GM19351 (cell line): Measurements from ENCODE around the gene HEPN1.

Experiments used
- ATAC-seq: cut with Tn5 transposase; IDR thresholded peaks from one replicate; pipeline ENCODE4 v1.9.1; 2021; ENCODE audit warnings: mild to moderate bottlenecking, moderate library complexity; ENCODE audit not compliant: unreplicated experiment

HEPN1 gene

DNA sequence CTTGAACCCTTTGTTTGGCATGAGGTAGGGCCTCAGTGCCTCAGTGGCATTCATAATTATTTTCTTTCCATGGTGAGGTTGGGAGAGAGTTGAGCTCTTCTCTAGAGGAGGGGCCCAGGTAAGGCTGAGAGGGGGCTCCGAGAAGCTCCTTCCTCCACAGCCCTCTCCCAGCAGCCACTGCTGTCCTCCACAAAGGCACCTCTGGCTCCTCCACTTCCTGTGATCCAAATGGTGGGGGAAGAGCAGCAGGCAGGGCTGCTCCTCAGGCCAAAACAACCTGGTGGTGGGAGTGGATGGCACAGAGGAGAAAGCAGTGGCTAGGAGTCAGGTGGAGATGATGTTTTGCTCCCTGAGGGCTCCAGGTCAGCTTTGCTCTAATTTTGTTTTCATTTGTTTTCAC lies 34.7 kb upstream of the HEPN1 start:
- no peak for ATAC-seq

DNA sequence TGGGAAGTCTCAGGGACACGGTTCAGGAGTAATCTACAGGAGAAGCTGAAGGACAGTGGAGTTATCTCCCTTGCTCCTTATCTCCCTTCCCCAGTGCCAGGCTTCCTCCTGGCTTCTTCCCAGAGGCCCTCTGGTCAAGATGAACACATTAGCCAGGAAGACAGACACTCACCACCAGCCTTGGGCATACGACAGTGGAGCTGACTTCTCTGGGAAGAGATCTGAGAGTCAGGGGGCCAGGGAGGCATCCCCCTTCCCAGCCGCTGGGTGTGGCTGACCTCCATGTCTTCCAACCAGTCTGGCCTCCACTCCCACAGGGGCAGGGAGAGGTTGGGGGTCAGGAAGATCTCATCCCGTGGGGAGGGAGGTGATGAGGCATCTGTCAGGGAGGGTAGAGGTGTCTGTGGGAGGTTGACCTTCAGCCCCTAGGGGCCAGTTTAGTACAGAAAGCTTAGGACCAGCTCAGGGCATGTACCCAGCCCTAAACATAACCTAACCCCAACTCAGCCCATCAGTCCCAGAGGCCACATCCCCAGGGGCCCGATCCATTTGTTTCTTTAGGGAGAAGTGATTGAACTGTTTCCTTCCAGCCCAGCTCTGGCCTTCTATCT lies 34.1 kb upstream of the HEPN1 start:
- no peak for ATAC-seq

DNA sequence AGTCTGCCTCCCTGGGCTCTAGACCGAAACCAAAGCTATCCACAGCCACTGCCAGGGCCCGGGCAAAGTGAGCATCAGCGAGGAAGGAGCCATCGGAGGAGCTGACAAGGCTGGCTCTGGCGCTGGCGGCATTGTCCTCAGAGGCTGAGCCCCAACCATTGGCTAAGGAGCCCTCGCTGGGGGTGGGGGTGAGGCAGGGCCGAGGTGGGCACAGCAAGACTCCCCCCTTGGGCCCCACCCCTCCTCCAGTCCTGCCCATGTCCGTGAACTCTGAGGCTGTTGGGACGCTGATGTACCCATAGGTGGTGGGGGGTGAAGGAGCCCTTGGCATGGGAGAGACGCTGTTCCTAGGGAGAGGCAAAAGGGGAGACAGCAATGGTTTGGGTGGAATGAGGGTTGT lies 32.6 kb upstream of the HEPN1 start:
- ATAC-seq = no peak

DNA sequence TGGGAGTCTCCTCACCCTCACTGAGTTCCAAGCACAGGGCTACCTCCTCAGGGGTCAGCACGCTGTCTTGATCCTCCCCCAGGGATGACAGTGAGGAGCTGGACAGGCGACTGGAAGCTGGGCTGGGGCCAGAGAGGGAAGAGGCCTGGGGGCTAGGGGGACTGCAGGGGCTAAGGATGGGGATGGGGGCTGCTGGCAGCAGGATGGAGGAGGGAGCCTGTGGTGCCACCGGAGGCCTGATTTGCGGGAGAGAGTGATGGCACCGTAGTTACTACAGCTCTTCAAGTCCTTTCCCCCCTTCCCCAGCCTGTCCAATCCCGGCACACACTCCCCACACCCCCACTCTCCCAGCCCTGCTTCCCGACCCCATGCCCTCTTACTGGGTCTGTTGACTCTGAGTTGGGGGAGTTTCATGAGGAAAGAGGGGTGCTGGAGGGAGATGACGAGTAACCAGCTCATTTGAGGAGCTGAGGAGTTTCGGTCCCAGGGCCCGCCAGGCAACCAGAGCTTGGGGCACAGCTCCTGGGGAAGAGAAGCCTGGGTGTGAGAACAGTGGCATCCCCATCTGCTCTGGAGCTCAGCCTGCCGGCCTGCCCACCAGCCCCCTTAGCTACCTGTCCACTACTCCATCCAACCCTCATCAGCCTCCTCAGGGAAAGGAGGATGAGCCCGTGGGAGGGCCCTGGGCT lies 31.9 kb upstream of the HEPN1 start:
- ATAC-seq = no peak

DNA sequence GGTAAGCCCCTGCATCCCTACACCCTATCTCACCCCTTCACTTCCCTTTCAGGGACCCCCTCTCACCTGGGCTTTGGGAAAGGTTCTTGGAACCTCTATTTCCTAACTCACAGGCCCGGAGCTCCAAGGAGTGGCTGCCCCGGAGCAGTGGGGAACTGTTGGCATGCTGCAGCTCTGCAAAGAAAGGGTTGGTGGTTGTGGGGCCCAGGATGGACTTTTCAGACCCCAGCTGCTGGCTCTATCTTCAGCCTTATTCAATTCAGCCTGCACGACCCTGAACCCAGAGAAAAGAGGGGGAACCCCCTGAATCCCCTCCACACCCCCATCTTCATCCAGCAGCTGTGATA lies 31.4 kb upstream of the HEPN1 start:
- ATAC-seq = no peak

DNA sequence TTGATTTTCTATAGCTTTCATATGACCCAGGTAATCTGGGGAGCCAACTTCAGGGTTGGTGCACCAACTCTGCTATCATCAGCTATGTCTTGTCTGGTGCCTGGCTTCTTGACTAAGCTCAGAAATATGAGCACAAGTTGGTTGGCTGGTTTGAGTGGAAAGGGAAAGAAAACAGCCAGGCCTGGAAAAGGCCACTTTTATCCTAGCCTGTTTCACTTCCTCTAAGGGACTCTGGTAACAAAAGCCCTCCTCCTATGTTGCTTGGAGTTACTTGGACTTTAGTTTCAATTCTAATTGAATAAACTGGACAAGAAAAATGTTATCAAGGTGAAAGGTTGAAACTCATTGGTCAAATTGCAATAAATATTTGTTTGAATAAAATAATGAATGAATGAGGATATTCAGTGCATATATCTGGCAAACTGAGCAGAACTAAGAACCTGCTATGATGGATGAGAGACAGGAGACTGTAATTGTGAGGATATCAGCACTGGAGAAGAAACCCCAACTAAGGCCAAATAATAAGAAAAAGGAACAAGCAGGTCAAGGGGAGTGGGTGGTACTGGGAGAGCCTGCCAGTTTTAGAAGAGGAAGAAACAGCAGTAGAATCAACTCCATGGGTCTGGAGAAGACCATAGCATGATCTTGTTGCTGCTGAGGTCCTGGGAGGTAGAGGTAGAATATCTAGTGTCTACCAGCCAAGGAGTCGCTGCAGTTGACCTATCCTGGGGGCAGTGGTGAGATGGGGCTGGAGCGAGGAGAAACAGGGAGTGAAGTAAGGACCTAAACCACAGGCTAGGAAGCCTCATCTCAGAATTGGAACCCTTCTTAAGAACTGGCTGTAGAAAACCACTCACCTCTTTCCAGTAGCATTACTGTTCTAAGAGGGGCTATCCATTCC lies 29.6 kb upstream of the HEPN1 start:
- ATAC-seq = no peak

DNA sequence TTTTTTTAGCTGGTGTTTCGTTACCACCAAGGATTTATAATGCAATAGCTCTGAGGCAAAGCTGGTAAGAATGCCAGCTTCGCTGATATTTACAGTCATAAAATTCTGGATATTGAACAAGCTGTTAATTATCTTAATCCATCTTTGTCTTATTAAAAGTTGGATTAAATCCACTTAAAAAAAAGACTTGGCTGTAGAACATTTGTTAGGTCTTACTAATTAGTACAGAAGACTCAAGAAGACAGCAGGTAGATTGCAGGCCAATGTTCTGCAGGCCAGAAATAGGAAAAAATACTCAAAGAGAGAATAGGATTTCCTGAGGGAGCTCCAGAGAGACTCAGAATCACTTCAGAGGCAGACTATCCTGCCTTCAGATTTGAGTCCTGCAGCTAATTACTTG lies 28.9 kb upstream of the HEPN1 start:
- no peak for ATAC-seq

DNA sequence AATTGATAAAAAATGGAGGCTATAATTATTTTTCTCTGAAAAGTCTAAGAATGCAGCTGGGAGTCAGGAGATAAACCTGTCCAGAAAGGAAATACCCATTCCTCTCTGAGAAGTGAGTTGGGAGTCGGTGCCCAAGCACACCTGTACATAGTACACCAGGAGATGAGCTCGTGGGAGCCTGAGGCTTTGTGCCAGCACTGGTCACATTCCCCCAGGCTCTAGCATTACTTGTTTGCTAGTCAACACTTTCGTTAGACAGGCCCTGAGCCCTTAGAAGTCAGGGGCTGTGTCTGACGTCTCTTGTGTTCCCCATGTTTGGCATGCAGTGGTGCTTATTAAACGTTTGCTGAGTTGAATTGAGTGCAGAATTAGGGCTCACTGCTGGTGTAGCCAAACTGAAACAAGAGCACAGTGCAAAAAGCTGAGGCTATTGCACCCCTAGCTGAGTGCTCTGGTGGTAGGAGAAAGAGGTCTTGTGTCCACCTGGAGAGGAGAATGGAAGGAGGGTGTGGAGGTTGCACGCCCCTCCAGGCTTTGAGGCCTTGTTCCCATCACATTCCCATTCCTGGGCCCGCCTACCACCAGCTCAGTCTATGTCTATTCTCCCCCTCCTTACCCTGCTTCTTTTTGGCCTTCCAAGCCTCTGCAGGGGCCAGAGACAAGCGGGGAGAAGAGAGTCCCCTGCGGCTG lies 28.2 kb upstream of the HEPN1 start:
- ATAC-seq = no peak

DNA sequence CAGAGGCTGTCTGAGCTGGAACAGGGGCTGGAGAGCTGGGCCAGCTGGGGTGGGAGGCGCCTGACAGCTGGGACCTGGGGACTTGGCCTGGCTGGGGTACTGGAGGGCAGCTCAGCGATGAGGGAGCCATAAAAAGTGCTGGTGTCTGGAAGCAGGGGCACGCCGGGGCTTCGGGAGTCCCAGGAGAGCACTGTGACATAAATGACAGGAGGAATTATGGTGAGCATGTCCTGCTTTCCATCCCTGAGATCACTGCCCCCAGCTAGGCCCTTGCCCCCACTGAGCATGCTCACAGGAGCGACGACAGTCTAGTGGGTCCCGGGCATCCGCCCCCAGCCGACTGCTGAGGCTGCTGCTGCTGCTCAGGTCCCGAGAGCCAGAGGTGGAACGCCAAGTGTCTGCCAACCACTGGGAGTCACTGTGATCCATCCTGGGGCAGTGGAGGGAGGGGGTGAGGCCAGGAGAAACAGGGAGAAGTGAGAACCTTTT lies 27.6 kb upstream of the HEPN1 start:
- no peak for ATAC-seq

DNA sequence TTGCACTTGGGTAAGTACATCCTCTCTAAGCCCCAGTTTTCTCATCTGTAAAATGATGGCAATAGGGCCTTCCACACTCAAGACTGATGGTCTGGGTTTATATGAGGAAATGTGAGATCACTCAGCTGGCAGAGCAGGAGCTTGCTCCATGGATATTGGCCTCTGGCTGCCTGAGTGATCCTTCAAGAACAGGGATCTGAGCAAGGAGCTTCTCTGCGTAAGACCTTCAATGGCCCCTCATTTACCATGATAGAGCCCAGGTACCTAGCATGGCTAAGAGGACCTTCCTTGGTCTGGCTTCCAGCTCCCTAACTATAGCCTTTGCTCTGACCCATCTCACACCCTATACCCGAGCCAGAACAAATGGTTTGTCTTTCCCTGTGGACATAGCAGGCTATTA lies 26.9 kb upstream of the HEPN1 start:
- ATAC-seq = no peak

DNA sequence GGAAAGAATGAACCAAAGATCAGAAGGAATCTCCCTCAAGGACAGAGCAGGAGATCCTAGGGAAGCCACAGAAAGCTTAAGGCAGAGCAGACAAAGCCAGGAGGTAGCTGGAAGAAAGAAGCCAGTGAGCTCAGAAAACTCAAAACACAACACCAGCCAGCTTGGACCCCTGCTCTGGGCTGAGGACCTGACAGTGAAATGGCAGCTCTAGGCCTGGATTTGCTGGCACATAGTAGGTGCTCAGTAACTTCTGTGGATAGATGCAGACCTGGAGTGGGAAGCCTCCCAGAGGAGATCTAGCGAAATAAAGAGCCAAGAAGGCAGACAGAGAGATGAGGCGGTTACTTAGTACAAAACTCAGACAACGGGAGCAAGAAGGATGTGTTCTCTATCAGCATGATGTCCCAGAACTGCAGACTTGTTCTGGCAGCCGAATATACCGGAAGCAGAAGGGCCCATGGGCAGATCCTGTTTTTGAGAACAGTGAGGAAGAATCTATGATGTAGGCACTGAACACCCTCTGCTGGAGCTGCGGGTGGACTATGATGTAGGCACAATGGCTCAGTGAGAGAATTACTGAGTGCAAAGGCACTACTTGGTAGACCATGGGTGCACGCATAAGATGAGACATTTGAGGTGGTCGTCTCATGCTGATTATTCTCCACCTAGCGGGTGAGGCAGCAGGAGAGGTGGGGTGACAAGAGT lies 26.1 kb upstream of the HEPN1 start:
- no peak for ATAC-seq

DNA sequence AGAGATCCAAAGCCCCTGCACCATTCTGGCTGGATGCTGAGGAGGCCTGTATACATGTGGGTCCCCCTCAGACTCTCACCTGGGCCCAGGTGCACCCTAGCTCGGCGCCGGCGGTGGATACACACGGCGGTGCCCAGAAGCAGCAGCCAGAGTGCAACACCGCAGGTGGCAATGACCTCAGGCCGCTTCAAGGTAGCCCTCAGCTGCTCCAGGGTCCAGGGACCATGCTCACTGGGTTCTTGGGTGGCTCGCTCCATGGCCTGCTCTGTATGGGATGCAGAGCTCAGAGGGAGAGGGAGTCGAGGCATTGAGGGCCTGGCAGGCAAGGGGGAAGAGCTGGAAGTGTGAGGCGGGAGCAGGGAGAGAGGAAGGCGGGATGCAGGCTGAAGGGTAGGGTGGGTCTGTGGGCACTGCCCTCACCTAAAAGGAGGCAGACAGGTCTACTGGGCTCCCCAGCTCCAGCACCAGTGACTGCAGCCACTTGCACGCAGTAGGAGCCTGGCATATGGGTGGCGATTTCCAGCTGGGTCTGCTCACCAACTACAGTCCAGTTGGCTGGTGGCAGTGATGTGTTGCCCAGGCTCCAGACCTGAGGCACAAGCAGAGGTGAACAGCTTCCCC lies 25.2 kb upstream of the HEPN1 start:
- ATAC-seq = no peak

DNA sequence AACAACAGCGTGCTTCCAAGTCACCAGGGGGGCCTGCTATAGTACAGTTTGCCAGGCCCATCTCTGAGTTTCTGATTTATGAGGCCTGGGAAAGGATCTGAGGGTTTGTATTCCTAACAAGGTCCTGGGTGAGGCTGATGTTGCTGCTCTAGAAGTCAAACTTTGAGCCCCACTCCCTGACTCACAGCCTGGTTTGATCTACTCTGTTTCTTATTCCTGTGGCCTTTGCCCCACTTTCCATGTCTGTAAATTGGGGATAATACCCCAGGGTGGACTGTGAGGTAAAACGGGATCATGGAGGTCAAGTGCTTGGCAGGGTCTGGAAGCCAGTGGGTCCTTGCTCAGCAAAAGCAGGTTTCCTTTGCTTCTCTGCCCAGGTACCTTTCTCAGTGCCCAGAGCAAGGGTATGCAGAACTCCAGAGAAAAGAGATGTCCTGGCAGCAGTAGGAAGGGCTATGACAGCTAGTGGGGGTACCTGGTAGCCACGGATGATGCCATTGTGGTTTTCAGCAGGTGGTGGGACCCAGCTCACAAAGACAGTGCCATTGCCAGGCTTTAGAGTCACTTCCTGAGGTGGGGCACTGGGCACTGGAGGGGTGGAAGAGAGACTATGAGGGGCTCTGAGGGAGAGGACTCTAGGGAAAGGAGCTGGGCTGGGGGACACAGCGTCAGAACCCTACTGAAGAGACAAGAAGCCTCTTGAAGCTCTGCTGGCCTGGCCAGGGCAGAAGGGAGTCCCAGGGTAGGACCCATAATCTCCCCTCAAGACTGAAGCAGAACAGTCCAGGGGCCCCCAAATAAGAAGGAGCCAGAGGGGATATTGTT lies 24.2 kb upstream of the HEPN1 start:
- ATAC-seq = no peak

DNA sequence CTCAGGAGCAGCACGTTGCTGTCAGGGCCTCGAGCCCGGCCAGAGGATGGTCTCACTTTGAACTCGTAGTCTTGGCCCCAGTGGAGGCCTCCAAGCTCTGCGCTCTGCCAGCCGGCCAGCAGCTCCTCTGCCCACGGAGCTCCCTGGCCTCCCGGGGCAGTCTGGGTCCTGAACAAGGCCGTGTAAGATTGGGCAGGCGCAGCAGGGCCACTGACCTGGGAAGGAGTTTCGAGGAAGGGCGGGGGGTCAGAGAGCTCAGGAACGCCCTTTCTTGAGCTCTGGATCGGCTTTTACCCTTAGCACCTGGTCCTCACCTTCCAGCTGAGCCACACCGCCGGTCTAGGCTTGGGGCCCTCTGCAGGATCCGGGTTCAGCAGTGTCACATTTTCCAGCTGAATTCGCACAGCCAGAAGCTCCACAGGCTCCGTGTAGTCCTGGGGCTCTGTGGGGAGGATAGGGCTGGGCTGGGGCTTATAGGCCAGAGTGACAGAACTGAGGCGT lies 23.5 kb upstream of the HEPN1 start:
- no peak for ATAC-seq

DNA sequence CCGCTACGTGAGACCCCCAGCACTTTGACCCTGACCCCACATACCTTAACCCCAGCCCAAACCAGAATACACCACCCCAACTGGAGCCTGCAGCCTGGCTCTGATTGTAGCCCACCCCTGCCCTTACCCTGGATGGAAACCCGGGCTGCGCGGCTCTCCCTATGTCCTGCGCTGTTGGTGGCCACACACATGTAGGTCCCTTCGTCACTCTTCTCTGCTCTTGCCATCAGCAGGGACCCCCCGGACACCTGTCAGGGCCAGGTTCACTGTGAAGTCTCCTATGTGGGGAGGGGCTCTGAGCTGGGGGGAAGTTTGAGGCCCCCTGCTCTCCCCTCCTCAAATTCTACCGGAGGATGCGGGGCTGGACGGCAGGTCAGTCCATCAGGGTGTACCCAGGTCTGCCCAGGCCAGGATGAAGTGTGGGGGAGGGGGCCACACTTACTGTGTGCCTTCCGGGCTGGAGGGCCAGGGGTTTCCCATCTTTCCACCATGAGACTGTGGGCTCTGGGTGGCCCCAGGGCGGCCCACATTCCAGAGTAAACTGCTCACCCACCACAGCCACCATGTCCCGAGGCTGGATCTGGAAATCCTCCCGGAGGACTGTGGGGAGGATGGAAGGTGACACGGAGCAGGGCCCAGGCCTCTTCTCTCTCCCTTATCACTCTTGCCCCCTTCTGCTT lies 22.8 kb upstream of the HEPN1 start:
- ATAC-seq = no peak

DNA sequence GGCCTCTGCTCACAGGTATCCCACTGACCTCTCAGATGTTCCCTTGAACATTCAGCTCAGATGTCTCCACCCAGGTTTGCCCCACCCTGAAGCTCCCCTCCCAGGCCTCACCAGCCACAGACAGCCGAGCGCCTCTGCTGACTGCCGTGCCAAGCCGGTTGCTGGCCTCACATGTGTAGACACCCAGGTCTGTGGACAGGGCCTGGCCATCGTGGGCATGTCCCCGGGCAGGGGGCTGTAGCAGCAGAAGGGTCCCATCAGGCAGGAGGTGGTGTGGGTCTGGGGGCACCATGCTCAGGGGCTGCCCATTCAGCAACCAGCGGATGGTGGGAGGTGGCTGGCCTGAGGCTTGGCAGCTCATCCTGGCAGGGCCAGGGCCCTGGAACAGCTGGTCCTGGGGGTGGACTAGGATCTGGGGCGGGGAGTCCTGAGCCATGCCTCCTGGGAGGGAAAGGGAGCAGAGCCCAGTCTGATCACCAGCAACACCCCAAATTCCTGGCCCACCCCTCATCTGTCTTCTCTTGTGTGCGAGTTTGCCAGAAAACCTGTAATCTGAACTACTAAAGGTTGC lies 22.1 kb upstream of the HEPN1 start:
- no peak for ATAC-seq

DNA sequence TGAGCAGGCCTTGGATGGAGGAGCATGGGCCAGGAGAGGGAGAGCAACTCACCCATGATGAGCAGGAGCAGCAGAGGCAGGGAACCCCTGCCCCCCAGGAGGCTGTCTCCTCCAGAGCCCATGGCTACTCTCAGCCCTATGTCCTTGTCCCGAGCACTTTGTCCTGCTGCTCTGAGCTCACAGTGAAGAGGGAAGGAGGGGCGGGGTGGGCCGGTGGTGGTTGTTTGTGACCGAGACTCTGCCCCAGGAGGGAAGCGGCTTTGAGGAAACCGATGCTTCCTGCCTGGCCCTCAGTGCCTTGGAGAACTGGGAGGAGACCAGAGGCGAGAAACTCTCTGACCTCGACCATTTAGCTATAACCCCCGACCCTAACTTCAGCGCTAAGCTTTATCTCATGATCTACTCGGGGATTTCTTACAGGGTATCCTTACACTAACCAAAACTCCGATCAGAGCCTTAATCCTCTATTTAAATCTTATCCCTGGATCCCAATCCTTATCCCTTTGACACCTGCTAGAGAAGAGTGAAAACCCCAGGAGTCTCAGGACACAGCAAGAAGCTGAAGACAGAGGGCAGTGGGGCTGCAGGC lies 21.3 kb upstream of the HEPN1 start, which contains the start of gene ROBO4:
ROBO4 (minus strand) TSS at position 192 of the 589 bp plus-strand sequence; CDS start at position 122, 70 bp downstream.
- no peak for ATAC-seq

DNA sequence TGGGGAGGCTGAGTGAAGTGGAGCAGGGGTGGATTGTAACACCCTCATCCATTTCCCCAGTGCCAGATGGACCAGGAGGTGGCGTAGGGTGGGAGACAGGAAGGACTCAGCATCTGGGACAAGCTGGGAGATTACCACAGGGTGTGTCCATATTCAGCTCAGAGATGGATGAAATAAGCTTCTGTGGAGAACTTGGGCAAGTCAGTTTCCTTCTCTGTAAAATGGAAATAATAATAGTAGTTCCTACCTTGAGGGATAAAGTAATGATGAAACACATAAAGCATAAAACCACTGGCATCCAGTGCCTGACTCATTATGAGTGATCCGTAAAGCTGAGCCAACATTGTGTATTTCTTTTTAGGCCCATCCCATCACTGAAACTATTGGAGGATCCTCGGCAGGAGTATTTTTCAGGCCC lies 20.8 kb upstream of the HEPN1 start:
- no peak for ATAC-seq
